ENCODE measurements around the gene PCDHGC3.

Gene PCDHGC3

GRCh38 chr5:141524604-141525597 is 49.1 kb downstream of the PCDHGC3 start:
- DNase-seq: peak; percentile 38 to 52

- DNase-seq: no peak
These were observed 49.9 kb downstream of the PCDHGC3 start for GRCh38 chr5:141525653-141526052.

GRCh38 chr5:141527426-141527825 is 51.7 kb downstream of the PCDHGC3 start:
- no peak for DNase-seq
